Progenitor cell of endocrine pancreas (in vitro differentiated cells): ENCODE data around the gene NUP133. TPM values are rescaled to one million over a fixed set of nuclear protein-coding genes. Genes with fewer than 3 reads are reported as not detected.

Source experiments
- DNase-seq: peaks from one replicate; pipeline ENCODE4 v3.0.0; 2021; ENCODE audit warnings: low spot score; ENCODE audit not compliant: unreplicated experiment
- H3K27ac Mint-ChIP-seq: 2 replicates; pipeline ENCODE4 v1.8.0; 2021; ENCODE audit warnings: mild to moderate bottlenecking, moderate library complexity, mixed read lengths
- H3K27me3 Mint-ChIP-seq: 2 replicates; pipeline ENCODE4 v1.8.0; 2021; ENCODE audit warnings: mixed read lengths
- H3K36me3 Mint-ChIP-seq: 2 replicates; pipeline ENCODE4 v1.8.0; 2022; ENCODE audit warnings: mixed read lengths; ENCODE audit not compliant: insufficient read depth
- H3K4me1 Mint-ChIP-seq: 2 replicates; pipeline ENCODE4 v1.8.0; 2021; ENCODE audit warnings: low read depth, mixed read lengths
- H3K4me3 Mint-ChIP-seq: 2 replicates; pipeline ENCODE4 v1.8.0; 2021; ENCODE audit warnings: low read depth, mild to moderate bottlenecking, moderate library complexity, mixed read lengths
- H3K9me3 Mint-ChIP-seq: 2 replicates; pipeline ENCODE4 v1.8.0; 2021; ENCODE audit warnings: low read depth, mixed read lengths
- total RNA-seq: library from RNA; stranded (reverse); gene quantifications from 2 replicates; pipeline ENCODE4 v1.2.1, GENCODE V29; 2021
- TF ChIP-seq, protein P1 (sequence below): fragments of 200-600 bp; sonication (generic); IDR thresholded peaks from one replicate; pipeline ENCODE4 v1.5.0; 2021; ENCODE audit warnings: antibody characterized with exemption, mild to moderate bottlenecking; ENCODE audit not compliant: unreplicated experiment

The NUP133 gene
- total RNA-seq, 1 donor from 2014 or later: 53.5 TPM

DNA sequence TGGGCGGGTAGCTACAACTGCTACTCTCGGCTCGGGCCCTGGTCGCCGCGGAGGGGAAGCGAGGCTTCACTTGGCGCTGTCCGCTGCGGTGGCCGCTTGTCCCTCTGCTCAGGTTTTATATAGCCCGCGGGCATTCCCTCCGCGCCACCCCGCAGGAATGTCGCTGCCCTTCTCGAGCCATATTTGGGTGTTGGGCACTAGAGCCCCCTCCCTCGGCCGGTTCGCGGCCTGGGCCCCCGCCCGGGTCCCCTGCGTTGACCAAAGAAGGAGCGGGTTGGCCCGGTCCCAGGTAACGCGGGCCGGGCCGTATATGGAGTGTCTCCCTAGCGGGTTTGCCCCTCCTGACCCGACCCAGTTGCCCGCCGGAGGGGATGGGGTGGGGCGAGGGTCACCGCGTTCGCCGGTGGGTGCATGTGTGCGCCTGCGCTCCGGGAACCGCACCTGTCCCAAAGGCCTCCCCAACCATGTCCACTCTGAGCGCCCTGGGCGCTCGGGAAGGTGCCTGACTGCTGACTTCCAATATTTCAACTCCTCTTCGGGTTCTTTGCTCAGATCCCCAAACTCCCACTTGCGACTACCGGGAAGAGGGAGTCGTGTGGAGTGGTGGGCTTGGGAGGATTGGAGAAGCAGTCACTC is 74.0 kb downstream of the NUP133 start, which contains the start of gene ACTA1:
TSS of gene ACTA1 (minus strand) at position 90 of the 636 bp plus-strand sequence. CDS start 979 bp downstream, outside the sequence.
- no peak within 1 kb of the TSS for H3K27ac Mint-ChIP-seq
- peaks cover 56% of the 10 kb centered on the region for H3K27me3 Mint-ChIP-seq
- H3K4me1 Mint-ChIP-seq: peaks cover 2% of the 10 kb centered on the region
- peaks cover 3% of the 10 kb centered on the region for H3K9me3 Mint-ChIP-seq
- no peak for DNase-seq
- H3K4me3 Mint-ChIP-seq: peak within 1 kb of the TSS; percentile 56
- TF ChIP-seq, protein P1, sequence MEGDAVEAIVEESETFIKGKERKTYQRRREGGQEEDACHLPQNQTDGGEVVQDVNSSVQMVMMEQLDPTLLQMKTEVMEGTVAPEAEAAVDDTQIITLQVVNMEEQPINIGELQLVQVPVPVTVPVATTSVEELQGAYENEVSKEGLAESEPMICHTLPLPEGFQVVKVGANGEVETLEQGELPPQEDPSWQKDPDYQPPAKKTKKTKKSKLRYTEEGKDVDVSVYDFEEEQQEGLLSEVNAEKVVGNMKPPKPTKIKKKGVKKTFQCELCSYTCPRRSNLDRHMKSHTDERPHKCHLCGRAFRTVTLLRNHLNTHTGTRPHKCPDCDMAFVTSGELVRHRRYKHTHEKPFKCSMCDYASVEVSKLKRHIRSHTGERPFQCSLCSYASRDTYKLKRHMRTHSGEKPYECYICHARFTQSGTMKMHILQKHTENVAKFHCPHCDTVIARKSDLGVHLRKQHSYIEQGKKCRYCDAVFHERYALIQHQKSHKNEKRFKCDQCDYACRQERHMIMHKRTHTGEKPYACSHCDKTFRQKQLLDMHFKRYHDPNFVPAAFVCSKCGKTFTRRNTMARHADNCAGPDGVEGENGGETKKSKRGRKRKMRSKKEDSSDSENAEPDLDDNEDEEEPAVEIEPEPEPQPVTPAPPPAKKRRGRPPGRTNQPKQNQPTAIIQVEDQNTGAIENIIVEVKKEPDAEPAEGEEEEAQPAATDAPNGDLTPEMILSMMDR: no peak
- H3K36me3 Mint-ChIP-seq: peaks cover 2% of the 10 kb centered on the region

DNA sequence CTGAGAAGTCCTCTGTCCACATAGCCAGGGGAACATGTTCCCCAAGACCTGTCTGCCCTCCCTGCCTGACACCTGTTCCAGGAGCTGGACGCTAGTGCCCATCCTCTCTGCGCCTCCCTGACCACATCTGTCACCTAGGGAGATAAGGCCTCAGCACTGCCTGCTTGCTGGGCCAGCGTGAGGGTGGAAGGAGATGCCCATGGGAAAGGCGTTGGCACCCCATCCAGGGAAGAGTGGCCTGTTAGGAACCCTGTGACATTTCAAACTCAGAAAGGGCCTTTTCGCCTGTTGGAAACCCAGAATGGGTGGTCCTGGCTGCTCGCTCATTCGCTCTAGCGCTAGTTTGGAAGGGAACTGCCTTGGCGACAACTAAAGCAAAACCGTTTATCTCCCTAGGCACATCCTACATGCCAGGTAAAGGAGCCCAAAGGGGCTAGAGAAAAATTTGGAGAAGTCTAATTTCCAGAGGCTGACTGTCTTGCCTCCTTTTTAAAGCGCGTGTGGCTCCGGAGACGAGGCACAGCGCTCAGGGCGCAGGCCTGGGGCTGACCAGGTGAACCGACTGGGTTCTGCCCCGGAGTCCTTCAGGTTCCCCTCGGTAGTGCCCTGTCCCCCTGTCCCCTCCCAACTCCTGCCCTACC is 74.7 kb downstream of the NUP133 start:
- Mint-ChIP-seq H3K9me3 (peaks cover 3% of the 10 kb centered on the region), H3K36me3 (no peaks in the 10 kb centered on the region), H3K27ac (no peak overlapping the region), H3K4me3 (no peak overlapping the region), H3K4me1 (peaks cover 2% of the 10 kb centered on the region), H3K27me3 (peaks cover 57% of the 10 kb centered on the region)
- no peak for DNase-seq
- TF ChIP-seq, protein P1: no peak

DNA sequence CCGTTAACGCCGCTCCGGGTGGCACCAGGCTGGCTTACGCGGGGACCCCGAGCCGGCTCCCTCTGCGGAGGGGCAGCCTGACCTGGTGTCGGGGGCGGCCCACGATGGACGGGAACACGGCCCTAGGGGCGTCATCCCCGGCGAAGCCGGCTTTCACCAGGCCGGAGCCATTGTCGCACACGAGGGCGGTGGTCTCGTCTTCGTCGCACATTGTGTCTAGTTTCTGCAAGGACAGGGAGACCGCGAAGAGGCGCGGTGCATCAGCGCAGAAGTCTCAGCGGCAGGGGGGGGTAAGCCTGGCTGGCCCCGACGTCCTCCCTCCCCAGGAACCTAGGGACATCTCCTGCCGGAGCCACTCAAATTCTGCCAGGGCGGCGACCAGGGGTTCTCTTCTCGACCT is 75.2 kb downstream of the NUP133 start:
- TF ChIP-seq, protein P1: no peak
- H3K27me3 Mint-ChIP-seq: peaks cover 63% of the 10 kb centered on the region
- no peaks in the 10 kb centered on the region for H3K36me3 Mint-ChIP-seq
- no peak overlapping the region for H3K27ac Mint-ChIP-seq
- DNase-seq: no peak
- peaks cover 2% of the 10 kb centered on the region for H3K4me1 Mint-ChIP-seq
- peaks cover 3% of the 10 kb centered on the region for H3K9me3 Mint-ChIP-seq
- no peak overlapping the region for H3K4me3 Mint-ChIP-seq

DNA sequence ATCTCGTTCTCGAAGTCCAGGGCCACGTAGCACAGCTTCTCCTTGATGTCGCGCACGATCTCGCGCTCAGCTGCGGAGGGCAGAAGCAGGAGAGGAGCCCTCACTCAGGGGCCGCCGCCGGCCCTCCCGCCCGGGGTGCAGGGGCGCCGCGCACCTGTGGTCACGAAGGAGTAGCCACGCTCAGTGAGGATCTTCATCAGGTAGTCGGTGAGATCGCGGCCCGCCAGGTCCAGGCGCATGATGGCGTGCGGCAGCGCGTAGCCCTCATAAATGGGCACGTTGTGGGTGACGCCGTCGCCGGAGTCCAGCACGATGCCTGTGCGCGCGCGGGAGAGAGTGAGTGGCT is 76.1 kb downstream of the NUP133 start:
- DNase-seq: no peak
- Mint-ChIP-seq H3K4me3 (no peak overlapping the region), H3K9me3 (peaks cover 3% of the 10 kb centered on the region), H3K4me1 (peaks cover 2% of the 10 kb centered on the region), H3K27me3 (peaks cover 61% of the 10 kb centered on the region), H3K36me3 (no peaks in the 10 kb centered on the region), H3K27ac (no peak overlapping the region)
- TF ChIP-seq, protein P1: no peak

DNA sequence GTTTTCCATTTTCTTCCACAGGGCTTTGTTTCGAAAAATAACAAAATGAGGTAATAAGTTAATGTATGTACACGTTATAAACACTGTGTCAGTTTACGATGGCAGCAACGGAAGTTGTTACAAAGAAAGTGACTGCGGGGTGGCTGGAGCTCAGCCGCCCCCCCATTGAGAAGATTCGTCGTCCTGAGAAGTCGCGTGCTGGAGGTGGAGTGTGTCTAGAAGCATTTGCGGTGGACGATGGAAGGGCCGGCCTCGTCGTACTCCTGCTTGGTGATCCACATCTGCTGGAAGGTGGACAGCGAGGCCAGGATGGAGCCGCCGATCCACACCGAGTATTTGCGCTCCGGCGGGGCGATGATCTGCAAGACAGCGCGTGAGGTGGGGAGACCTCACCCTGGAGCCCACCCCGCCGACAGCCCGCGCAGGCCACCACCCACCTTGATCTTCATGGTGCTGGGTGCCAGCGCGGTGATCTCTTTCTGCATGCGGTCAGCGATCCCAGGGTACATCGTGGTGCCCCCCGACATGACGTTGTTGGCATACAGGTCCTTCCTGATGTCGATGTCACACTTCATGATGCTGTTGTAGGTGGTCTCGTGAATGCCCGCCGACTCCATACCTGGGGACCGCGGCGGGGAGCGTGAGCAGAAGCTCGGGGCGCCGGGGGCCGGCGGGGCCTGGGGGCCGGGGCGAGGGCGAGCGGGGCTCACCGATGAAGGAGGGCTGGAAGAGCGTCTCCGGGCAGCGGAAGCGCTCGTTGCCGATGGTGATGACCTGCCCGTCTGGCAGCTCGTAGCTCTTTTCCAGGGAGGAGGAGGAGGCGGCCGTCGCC is 76.6 kb downstream of the NUP133 start:
- peak overlapping the region; percentile 11 for H3K4me3 Mint-ChIP-seq
- DNase-seq: no peak
- H3K27ac Mint-ChIP-seq: no peak overlapping the region

More for the DNA sequence above, 76.6 kb downstream of the NUP133 start:
- Mint-ChIP-seq H3K27me3 (peaks cover 61% of the 10 kb centered on the region), H3K9me3 (peaks cover 3% of the 10 kb centered on the region), H3K36me3 (no peaks in the 10 kb centered on the region), H3K4me1 (peaks cover 2% of the 10 kb centered on the region)
- TF ChIP-seq, protein P1: no peak
